Measurements from ENCODE around the gene DENND6A.
A peak's percentile ranks its signal among the peaks of the same experiment; 100 is the strongest.
"Not testable (repeated sequence)": the region's sequence is repeated elsewhere in the genome, so short reads cannot be mapped to it uniquely, and the experiment has no call there.

Gene DENND6A, protein sequence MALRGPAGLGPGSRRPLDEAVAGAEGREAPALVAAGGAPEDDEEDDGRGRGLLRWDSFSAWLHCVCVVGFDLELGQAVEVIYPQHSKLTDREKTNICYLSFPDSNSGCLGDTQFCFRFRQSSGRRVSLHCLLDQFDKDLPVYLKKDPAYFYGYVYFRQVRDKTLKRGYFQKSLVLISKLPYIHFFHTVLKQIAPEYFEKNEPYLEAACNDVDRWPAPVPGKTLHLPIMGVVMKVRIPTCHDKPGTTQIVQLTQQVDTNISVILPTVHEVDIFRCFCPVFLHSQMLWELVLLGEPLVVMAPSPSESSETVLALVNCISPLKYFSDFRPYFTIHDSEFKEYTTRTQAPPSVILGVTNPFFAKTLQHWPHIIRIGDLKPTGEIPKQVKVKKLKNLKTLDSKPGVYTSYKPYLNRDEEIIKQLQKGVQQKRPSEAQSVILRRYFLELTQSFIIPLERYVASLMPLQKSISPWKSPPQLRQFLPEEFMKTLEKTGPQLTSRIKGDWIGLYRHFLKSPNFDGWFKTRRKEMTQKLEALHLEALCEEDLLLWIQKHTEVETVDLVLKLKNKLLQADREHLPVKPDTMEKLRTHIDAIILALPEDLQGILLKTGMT

DNA sequence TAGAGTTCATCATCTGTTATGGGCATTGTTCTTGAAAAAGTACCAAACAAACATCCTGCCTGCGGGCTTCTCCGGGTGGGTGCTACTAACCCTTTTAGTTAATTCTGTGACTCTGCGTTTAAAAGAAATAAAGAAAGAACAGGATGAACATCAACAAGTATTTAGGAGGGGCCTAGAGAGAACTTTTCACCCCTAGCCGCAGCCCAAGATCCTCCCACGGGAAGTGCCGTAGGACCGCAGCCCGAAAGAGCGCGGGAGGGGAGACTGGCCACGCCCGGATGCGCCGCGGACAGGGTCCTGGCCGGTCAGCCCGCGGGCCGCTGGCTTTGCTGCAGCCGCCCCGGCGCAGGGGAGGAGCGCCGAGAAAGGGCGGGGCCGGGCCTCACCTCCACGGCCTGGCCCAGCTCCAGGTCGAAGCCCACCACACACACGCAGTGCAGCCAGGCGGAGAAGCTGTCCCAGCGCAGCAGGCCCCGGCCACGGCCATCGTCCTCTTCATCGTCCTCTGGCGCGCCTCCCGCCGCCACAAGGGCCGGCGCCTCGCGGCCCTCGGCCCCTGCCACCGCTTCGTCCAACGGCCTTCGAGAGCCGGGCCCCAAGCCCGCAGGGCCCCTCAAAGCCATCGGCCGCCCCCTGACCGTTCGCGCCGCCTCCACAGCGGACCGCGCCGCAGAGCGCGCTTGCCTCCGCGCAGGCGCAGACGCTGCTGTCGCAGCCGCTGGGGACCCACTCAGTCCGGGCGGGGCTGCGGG is at the start of gene DENND6A:
Gene DENND6A, minus strand, starts transcription at position 682 of the 752 bp plus-strand sequence. Its CDS starts 59 bp downstream, at position 623.
- peak; percentile 95 for DNase-seq (ENCODE audit: low spot score)

DNA sequence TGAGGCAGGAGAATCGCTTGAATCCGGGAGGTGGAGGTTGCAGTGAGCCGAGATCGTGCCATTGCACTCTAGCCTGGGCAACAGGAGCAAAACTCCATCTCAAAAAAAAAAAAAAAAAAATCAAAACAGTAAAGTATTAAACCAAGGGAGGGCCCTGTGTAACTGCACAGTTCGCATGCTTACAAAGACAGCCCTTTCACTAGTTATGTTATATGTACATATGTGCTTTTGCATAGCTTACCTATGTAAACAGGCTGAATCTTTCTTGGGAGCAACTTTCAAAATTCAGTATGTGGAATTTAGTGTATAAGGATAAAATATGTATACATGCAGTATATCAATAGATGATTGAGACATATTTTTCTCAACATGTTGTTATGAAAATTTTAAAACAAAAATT is 47.1 kb upstream of the DENND6A start:
- DNase-seq (ENCODE audit: low spot score), result no peak

DNA sequence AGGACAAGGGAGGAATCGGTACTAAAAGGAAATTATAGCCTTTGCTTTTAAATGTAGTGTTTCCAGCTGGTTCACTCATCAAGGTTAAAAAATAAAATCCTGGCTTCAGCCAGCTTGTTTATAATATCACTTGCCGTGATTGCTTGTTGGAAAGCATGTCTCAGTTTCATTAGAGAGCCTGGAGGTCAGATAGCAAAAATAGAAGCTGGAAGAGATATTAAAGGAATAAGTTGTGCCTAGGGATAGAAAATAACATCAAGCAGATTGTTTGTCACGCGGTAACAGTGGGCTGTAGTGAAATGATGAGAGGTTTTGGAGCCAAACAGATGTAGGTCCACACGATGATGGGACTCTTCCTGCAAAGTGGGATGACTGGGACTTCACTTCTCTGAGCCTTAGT is 45.5 kb upstream of the DENND6A start:
- no peak for DNase-seq (ENCODE audit: low spot score)

DNA sequence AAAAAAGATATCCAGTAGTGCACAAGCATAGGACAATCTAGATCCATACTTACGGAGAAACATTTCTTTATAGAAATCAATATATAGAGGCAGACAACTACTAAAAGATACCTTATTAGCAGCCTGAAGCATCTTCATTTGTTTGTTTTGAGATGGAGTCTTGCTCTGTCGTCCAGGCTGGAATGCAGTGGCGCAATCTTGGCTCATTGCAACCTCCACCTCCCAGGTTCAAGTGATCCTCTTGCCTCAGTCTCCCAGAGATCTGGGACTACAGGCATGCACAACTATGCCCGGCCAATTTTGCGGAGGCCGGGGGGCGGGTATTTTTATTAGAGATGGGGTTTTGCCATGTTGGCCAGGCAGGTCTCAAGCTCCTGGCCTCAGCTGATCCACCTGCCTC is 45.0 kb upstream of the DENND6A start:
- DNase-seq (ENCODE audit: low spot score), result no peak

DNA sequence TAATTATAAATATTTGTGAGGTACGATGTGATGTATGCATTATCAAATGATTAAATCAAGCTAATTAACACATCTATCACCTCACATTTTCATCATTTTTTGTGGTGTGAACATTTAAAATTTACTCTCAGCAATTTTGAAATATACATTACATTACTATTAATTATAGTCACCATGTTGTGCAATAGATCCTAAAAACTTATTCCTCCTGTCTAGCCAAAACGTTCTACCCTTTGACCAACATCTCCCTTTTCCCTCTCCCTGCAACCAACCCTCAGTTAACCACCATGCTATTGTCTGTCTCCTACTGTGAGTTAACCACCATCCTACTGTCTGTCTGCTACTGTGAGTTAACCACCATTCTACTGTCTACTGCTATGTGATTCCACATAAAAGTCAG is 42.5 kb upstream of the DENND6A start:
- no peak for DNase-seq (ENCODE audit: low spot score)

DNA sequence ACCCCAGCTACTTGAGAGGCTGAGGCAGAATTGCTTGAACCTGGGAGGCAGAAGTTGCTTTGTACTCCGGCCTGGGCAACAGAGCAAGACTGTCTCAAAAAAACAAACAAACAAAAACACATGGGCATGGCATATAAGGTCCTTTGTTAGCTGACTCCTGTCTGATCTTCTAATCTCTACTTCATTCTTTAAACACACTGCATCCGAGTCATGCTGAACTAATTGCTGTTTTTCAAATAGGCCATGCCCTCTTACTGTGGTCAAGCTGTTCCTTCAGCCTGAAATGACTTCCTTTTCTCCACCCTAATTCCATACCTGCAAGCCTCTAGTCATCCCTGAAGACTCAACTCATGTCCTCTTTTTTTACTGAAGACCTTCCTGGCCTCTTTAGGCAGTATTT is 40.9 kb upstream of the DENND6A start:
- no peak for DNase-seq (ENCODE audit: low spot score)

DNA sequence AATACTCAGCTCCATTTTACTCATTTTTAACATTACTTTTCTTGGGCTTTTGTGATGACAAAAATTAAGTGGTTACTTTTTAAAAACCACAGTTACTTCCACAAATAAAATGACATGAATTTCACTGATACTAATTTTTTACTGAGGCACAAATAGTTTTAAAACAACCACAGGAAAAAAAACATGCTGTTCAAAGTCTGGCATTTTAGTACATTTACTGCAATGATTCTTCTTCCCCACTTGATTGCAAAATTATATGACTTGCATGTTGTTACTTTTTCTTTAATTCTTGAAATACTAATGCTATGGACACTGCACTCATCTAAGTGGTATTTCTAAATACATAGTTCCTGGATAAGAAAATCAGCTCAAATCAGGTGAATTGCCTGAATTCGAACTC is 38.4 kb upstream of the DENND6A start:
- DNase-seq (ENCODE audit: low spot score), result no peak

DNA sequence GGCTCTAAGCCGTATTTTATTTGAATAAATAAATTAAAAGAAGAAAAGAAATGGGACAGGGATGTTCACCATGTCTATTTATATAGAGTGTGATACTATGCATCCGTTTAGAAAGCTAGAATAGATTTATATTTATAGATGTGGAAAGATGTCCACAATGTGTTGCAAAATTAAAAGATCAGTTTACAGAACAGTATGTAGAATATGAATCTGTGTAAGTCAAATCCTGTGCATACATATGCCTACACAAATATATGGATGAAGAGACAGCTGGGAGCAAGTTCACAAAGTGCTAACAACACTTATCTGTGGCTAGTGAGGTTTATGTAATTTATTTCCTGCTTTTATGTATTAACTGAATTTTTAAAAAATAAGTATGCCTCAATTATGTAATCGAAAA is 37.8 kb upstream of the DENND6A start:
- no peak for DNase-seq (ENCODE audit: low spot score)

DNA sequence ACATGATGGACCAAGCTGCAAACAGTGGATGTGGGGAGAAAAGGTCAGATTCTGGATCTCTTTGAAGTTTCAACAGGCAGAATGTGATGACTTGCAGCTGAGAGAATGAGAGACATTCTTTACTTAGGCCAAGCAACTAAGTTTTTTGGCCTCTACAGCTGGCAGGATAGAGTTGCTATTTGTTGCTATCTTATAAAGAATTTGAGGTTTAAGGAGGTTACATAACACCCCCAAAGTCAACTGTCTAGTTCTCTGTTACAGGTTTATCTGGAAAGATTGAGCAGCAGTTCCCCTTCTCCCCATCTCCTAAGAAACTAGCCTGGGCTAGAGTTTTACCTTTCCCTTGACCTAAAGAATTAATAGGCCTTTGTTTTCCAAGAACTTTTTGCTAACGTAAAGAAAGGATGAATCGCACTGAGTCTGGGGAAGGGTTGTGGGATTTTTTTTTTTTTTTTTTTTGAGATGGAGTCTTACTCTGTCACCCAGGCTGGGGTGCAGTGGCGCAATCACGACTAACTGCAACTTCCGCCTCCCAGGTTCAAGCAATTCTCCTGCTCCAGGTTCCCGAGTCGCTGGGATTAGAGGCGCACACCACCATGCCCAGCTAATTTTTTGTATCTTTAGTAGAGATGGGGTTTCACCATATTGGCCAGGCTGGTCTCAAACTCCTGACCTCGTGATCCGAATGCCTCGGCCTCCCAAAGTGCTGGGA is 36.6 kb upstream of the DENND6A start:
- no peak for DNase-seq (ENCODE audit: low spot score)

DNA sequence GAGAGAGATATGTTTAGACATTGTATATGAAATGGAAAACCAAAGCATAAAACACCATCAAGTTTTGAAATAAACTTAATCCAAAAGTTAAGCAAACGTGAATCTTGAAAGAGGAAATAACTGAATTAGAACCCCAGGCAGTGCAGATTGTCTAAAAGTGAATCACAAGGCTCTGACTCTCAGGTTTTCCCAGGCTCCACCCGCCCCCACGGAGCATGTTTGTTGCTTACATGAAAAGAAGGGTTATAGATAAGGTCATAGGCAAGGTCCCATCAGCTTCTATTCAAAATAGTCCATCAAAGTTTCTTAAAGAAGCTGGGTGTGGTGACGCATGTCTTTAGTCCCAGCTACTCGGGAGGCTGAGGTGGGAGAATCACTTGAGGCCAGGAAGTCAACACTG is 34.2 kb upstream of the DENND6A start:
- DNase-seq (ENCODE audit: low spot score), result no peak

DNA sequence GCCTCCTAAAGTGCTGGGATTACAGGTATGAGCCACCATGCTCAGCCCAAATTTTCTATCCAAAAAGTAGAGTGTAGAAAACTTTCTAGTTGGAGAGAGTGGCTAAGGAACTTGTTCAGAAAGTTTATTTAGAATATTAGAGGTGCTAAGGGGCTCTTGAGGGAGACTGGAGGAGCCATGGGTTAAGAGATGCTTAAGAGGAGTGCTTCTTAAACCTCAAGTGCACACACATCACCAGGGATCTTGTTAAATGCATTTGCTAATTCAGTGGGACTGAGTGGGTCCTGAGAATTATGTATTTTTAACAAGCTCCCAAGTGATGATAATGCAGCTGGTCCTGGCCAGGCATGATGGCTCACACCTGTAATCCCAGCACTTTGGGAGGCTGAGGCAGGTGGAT is 33.5 kb upstream of the DENND6A start:
- DNase-seq (ENCODE audit: low spot score), result no peak

DNA sequence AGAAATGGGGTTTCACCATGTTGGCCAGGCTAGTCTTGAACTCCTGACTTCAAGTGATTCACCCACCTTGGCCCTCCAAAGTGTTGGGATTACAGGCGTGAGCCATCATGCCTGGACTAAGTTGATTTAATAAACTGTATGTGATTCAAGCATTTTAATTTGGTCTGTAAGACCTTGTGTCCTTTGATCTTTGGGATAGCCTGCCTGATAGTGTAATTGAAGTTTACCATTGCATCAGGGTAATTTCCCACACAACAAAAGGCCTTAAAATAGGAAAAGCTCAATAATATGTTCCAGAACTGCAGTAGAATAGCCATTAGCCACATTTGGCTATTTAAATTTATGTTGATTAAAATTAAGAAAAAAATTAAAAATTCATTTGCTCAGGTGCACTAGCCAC is 25.2 kb upstream of the DENND6A start:
- no peak for DNase-seq (ENCODE audit: low spot score)

DNA sequence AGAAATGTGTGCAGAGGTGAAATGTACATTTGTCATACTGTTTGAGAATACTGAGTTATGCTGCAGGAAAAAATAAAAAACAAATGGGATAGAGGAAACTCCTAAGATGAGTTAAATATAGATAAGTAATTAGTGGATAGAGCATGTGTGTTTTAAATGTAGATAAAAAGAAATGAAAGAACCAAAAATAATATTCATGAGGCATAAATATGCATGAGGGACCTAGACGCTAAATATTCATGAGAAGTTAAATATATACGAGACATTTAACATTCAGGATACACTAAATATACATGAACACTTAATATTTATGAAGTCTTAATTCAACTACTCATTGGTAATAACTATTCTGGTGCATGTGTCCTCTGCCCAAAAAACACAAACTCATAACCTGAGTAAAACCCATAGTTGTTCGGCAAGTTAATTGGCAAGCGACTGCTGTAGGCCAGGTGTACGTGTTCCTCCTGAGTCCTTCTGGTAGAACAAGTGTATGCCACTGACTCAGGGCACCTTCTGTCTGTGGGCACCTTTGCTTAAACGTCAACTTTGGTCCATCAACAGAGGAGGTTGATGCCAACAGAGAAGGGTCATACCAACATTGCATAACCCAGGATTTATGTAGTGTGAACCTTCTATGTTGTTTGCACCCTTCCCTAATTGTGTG is 24.5 kb upstream of the DENND6A start:
- no peak for DNase-seq (ENCODE audit: low spot score)

DNA sequence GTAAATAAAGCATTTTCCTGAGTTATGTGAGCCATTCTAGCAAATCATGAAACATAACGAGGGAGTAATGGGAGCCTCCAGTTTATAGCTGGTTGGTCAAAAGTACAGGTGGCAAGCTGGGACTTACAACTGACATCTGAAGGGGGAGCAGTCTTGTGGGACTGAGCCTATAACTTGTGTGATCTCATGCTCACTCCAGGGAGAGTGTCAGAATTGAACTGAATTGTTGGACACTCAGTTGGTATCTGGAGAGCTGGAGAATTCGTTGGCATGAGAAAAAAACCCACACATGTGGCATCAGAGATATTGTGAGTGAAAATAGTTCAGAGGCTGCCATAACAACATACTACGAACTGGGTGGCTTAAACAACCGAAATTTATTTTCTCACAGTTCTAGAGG is 22.8 kb upstream of the DENND6A start:
- no peak for DNase-seq (ENCODE audit: low spot score)

DNA sequence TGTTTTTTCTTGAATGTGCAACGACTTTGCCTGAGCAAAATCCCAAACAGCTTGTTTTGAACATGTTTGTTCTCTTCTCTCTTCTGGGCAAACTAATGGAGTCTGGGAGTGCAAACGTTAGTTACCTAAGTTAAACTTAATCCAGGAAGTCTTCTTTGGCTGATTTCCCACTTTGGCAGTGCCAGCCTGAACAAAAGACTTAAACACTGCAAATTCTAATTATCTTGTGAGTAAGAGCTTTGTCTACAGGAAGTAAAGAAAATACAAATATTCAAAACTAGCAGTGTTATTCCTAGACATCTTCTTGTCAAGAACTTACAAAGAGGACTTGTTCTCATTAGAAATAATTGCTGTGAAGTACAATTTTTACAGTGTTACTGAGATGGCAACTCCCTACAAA is 16.7 kb upstream of the DENND6A start:
- no peak for DNase-seq (ENCODE audit: low spot score)

DNA sequence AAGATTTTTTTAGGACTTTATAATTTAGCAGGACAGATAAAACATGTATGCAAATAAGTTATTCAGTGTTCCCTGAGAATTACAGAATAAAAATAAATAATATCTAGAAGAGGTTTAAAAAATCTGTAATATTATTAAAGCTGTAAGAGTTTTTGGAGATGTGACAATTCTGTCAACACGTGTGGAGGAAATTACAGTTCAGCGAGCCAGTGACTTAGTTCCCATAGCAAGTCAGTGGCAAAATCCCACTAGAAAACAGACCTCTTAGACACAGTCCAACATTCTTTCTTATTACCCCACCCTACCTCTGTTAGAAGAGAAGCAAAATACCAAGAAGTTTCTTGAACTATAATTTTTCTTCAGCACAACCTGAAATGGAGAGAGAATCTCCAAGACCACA is 16.2 kb upstream of the DENND6A start:
- DNase-seq (ENCODE audit: low spot score), result no peak

DNA sequence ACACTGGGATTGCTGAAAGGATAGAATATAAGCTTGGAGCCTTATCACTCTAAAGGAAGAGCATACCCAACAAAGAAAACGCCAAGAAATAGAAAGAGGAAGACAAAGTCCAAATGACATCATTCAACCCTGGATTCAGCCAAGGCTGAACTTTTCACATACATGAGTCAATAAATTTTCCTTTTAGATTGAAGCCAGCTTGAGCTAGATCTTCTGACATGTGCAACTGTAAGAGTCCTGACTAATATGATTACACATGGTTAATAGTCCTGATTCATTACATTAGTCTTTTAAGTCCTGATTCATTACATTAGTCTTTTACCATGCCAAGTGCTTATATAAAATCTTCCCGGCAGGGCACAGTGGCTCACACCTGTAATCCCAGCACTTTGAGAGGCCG is 13.6 kb upstream of the DENND6A start:
- no peak for DNase-seq (ENCODE audit: low spot score)

DNA sequence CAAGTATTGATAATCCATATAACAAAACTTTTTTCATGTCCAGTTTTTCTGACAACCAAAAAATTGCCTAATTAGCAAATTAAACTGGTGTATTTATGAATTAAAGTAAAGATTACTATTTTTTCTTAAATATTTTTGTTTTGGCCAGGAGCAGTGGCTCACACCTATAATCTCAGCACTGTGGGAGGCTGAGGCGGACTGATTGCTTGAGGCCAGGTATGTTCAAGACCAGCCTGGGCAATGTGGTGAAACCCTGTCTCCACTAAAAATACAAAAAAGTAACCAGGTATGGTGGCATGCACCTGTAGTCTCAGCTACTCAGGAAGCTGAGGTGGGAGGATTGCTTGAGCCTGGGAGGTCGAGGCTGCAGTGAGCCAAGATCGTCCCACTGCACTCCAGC is 12.5 kb upstream of the DENND6A start:
- not testable (repeated sequence) for DNase-seq (ENCODE audit: low spot score)

DNA sequence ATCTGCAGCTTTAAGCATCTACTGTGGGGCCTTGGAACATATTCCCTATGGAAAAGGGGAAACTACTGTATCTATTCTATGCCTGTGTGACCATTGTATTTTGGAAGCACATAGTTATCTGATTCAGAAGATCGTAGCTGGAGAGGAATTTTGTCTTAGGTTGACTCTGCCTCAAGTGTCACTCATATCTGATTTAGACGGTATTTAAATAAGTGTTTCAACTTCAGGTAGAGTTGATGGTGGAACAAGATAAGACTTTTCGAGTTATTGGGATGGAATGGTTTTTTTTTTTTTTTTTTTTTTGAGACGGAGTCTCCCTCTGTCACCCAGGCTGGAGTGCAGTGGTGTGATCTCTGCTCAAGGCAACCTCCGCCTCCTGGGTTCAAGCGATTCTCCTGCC is 8.9 kb upstream of the DENND6A start:
- DNase-seq (ENCODE audit: low spot score), result no peak

DNA sequence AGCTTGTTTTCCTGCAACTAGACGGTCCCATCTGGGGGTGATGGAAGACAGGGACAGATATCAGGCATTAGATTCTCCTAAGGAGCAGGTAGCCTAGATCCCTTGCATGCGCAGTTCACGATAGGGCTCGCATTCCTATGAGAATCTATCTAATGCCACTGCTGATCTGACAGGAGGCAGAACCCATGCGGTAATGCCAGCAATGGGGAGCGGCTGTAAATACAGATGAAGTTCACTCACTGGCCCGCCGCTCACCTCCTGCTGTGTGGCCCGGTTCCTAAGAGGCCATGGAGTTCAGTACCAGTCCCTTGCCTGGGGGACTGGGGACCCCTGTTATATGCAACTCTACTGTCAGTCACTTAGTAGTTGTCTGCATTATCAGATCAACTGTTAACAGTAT is 7.9 kb upstream of the DENND6A start:
- DNase-seq (ENCODE audit: low spot score), result no peak

DNA sequence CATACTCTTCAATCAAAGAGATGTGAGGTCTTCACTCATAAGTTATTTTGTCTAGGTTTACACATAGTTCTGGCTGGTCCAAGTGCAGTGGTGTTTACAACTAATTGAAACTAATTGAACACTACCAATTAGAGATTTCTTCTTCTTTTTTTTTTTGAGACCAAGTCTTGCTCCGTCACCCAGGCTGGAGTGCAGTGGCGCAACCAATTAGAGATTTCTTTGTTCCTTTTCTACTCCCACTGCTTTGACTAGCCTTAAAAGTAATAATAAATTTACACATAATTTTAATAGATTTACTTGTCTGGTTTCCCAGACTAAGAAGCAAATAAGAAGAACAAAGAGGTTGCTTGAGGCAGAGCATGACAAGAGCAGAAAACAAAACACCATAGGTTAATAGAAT is 6.7 kb upstream of the DENND6A start:
- no peak for DNase-seq (ENCODE audit: low spot score)

DNA sequence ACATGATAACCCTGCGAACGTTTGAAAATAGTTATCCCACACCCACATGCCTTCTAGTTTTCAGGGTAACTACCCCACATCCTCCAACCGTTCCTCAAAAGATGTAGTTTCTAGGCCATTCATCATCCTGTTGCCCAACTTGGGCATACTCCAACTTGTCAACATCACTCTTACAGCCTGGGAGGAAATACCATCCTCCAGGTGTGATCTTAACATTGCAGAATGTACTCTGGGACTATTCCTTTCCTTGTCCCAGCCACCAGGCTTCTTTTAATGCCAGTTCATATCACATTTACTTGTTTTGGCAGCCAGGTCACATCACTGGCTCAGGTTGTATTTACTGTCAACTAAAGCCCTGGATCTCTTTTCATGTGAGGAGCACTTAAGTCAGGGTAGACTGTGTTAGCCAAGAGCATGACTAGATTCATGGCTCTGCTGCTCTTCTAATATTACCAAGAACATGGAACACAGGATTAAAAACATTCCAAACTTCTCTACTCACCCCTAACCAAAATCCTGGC is 4.0 kb upstream of the DENND6A start:
- DNase-seq (ENCODE audit: low spot score), result no peak
